ENCODE data around the gene RIOK2.

The RIOK2 gene

DNA sequence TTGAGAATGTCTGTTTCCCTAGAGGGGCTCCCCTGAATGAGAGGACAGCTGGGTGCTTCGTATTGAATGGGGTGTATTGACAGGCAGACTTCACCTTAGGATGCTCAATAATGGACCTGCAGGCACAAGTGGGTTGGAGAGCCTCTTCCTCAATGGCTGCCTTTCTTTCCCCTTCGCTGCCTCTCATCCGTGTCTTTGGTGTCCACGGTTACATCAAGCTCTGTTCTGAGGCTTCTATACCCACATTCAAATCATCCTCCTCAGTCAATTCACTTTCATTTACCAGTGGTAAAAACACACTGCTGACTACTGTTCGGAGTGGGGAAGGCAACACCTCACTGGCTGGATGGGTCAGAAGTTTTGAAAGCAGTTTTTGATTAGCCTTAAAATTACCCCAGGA, 61.2 kb downstream of the RIOK2 start:
- DNase-seq: no peak

GRCh38 chr5:97120195-97120594, 62.9 kb downstream of the RIOK2 start:
- DNase-seq: no peak

DNA sequence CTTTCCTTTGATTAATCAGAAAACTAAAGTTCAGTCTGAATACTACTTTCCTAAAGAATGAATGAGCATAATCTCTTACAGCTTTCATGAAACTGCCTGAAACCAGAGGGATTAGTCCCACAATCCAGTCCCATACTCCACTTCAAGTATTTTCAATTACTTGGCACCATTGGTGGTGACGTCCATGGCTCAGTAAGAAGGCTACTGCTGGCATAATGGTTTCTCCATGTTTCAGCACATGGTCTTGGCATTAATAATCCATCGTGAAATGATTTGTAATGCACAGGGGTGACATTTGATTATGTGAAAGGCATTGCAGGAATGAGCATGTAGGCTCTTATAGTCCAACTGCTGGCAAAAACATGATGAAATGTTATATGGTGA, 64.0 kb downstream of the RIOK2 start:
- DNase-seq: no peak

GRCh38 chr5:97118261-97119006, 64.6 kb downstream of the RIOK2 start:
- no peak for DNase-seq

GRCh38 chr5:97115932-97116331, 67.1 kb downstream of the RIOK2 start:
- DNase-seq: no peak

- no peak for DNase-seq
Measured at GRCh38 chr5:97112230-97112629, 70.8 kb downstream of the RIOK2 start.

DNA sequence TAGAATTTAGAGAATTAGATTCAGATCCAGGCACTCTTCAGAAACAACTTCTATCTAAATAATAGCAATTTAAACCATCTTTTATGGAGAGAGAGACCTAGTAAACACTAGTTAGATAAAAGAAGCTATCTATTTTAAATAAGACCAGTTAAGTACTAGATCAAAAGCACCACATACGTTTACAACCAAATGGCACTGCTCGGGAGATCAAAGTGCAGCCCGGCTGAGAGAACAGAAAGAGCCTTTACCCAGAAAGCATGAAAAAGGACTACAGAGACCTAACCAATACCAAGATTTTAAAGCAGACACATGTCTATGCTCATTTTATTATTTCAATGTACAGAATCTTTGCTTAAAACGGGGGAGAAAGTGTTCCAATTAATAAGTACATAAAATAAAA, 71.4 kb downstream of the RIOK2 start:
- DNase-seq: no peak

- DNase-seq: no peak
Measured at GRCh38 chr5:97111004-97111403, 72.0 kb downstream of the RIOK2 start.
